ENCODE data around the gene PGBD1.
"Not testable (repeated sequence)": the region's sequence is repeated elsewhere in the genome, so short reads cannot be mapped to it uniquely, and the experiment has no call there.

Gene PGBD1

GRCh38 chr6:28311139-28311823, 29.9 kb downstream of the PGBD1 start:
- no peaks in the 10 kb centered on the region for H3K4me1 Mint-ChIP-seq
- H3K9me3 Mint-ChIP-seq = peaks cover 4% of the 10 kb centered on the region
- H3K27ac Mint-ChIP-seq = no peak overlapping the region
- H3K4me3 Mint-ChIP-seq = no peak overlapping the region
- DNase-seq (ENCODE audit: low spot score in 2 of 2) (no peak), ATAC-seq (no peak)
- no peaks in the 10 kb centered on the region for H3K36me3 Mint-ChIP-seq

DNA sequence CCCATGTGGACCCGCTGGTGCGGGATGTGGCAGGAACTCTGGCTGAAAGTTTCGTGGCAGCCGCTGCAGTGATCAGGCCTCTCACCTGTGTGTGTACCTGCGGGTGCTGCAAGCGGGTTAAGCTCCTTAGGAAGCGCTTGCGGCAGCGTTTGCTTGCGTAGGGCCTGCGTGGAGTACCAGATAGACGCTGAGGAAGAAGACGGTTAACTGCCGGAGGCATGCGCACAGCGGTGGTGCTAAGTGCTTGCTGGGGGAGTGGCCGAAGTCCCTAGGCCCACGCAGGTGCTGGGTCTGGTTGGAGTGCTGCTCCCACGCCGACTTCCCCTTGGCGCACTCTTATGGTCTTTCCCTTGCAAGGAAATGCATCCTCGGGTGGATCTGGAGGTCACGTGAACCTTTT, 31.6 kb downstream of the PGBD1 start:
- no peaks in the 10 kb centered on the region for H3K9me3 Mint-ChIP-seq
- H3K4me1 Mint-ChIP-seq = no peaks in the 10 kb centered on the region
- H3K4me3 Mint-ChIP-seq = no peak overlapping the region
- no peak overlapping the region for H3K27ac Mint-ChIP-seq
- no peaks in the 10 kb centered on the region for H3K36me3 Mint-ChIP-seq
- DNase-seq (ENCODE audit: low spot score in 2 of 2) (no peak), ATAC-seq (no peak)

GRCh38 chr6:28315628-28316027, 34.3 kb downstream of the PGBD1 start:
- ATAC-seq = no peak
- Mint-ChIP-seq H3K27ac (no peak overlapping the region), H3K36me3 (no peaks in the 10 kb centered on the region), H3K9me3 (no peaks in the 10 kb centered on the region), H3K4me3 (no peak overlapping the region), H3K4me1 (no peaks in the 10 kb centered on the region)
- DNase-seq (ENCODE audit: low spot score in 2 of 2) = no peak

- not testable (repeated sequence) for H3K27ac Mint-ChIP-seq; H3K9me3 Mint-ChIP-seq; DNase-seq (ENCODE audit: low spot score in 2 of 2); H3K4me1 Mint-ChIP-seq; H3K36me3 Mint-ChIP-seq; ATAC-seq; H3K4me3 Mint-ChIP-seq
Measured at GRCh38 chr6:28317866-28318265, 36.5 kb downstream of the PGBD1 start.

- ATAC-seq = no peak
- no peak for DNase-seq (ENCODE audit: low spot score in 2 of 2)
- Mint-ChIP-seq H3K36me3 (no peaks in the 10 kb centered on the region), H3K27ac (no peak overlapping the region), H3K4me3 (no peak overlapping the region), H3K4me1 (no peaks in the 10 kb centered on the region), H3K9me3 (peaks cover 16% of the 10 kb centered on the region)
Measured at GRCh38 chr6:28322661-28323060, 41.3 kb downstream of the PGBD1 start.

DNA sequence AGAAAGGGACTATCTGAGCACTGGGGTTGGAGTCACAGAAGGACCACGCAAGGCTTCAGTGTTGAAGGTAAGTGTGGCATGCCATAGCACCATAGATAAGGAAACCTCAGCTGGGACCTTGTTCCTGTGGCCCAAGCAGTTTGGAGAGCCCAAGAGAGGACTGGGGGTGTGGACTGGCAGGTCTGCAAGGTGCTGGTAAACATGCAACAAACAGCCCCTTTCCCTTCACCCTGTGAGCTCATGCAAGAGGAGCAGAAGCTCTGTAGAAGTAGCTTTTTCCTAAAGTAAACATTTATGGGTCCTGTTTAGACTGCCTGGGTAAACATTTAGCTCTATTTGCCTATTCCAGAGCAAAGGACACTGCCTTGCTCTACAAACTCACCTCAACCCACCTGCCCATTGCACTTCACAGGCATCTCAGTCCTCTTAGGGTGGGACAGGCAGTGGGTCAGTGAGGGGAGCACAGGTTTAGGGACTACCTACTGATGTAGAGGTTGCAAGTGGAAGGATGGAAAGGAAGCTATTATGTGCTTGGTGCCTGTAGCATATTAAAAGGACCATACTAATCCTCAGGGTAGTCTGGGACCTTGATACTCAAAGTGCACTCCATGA, 42.5 kb downstream of the PGBD1 start:
- Mint-ChIP-seq H3K9me3 (peaks cover 21% of the 10 kb centered on the region), H3K27ac (no peak overlapping the region), H3K4me1 (no peaks in the 10 kb centered on the region), H3K36me3 (no peaks in the 10 kb centered on the region), H3K4me3 (no peak overlapping the region)
- DNase-seq (ENCODE audit: low spot score in 2 of 2) (no peak), ATAC-seq (no peak)

DNA sequence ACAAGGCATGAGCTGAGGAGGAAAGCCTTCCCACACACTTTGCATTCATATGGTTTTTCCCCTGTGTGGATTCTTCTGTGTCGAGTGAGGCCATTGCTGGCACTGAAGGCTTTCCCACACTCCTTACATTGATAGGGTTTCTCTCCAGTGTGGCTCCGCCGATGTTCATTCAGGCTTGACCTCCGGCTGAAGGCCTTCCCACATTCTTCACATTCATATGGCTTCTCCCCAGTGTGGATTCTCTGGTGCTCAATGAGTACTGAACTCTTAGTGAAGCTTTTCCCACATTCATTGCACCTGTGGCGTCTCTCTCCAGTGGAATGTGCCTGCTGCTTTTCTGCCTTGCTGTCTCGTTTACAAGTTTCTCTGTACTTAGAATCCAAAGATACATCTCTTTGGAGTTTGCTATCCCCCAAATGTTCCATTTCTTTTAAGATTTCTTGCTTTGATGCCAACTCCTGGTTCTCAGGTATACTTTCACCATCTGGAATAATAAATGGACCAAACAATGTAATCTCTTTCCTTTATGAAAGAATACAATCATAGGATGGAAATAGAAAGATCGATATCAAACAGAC, 45.1 kb downstream of the PGBD1 start:
- no peaks in the 10 kb centered on the region for H3K4me1 Mint-ChIP-seq
- H3K27ac Mint-ChIP-seq = no peak overlapping the region
- peaks cover 22% of the 10 kb centered on the region for H3K9me3 Mint-ChIP-seq
- H3K36me3 Mint-ChIP-seq = no peaks in the 10 kb centered on the region
- DNase-seq (ENCODE audit: low spot score in 2 of 2) (no peak), ATAC-seq (no peak)
- no peak overlapping the region for H3K4me3 Mint-ChIP-seq

DNA sequence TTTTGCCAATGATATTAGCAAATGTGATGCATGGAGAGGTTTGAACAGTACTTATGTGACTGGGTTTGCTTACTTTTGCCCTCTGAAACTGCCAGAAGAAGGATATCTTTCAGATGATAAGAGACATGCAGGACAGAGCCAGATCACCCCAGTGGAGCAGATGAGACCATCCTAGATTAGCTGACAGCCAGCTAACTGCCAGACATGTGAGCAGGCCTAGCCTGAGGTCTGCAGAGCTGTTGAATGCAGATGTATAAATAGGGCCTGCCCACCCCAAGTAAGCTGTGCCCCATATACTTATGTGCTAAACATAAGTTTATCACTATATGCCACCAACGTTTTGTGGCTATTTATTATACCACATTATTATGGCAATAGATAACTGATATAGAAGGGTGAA, 48.7 kb downstream of the PGBD1 start:
- Mint-ChIP-seq H3K4me3 (no peak overlapping the region), H3K9me3 (peaks cover 18% of the 10 kb centered on the region), H3K36me3 (no peaks in the 10 kb centered on the region), H3K4me1 (peaks cover 16% of the 10 kb centered on the region), H3K27ac (no peak overlapping the region)
- ATAC-seq (no peak), DNase-seq (ENCODE audit: low spot score in 2 of 2) (no peak)

DNA sequence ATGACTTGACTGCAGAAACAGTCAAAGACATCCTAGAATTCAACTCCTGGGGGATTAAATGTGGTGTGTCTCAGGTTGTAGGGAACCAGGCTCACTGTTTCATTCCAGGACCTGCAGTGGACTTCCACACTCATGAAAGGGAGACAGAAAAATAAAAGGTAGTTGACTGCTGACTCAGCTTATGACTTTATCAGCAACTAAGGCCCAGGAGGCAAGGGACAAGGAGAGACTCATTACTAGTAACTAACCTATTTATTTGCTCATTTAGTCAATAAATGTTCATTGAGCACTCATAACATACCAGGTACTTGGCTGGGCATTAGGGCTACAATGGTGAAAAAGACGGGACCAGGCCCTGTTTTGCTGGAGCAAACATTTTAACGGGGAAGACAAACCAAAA, 51.7 kb downstream of the PGBD1 start:
- DNase-seq (ENCODE audit: low spot score in 2 of 2) (no peak), ATAC-seq (no peak)
- H3K4me3 Mint-ChIP-seq = no peak overlapping the region
- H3K27ac Mint-ChIP-seq = no peak overlapping the region
- H3K4me1 Mint-ChIP-seq = peaks cover 17% of the 10 kb centered on the region
- H3K36me3 Mint-ChIP-seq = no peaks in the 10 kb centered on the region
- peaks cover 4% of the 10 kb centered on the region for H3K9me3 Mint-ChIP-seq

DNA sequence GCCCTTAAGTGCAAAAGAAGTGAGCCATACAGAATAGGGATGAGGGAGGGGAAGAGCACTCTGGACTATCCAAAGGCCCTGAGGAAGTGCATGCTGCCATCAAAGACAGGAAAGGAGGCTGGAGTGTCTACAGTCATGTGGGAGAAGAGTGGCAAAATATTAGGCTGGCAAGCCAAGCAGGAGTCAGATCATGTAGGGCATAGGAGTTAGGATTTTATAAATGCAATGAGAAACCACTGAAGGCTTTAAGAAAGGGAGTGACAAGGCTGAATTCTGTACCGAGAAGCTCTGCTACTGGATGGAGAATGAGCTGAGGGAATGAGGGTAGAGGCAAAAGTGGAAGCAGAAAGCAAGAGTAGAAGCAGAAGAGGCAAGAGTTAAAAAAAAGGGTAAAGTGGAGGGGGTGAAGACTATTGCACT, 52.2 kb downstream of the PGBD1 start:
- peaks cover 17% of the 10 kb centered on the region for H3K4me1 Mint-ChIP-seq
- no peak for ATAC-seq
- no peak overlapping the region for H3K27ac Mint-ChIP-seq
- no peak overlapping the region for H3K4me3 Mint-ChIP-seq
- no peaks in the 10 kb centered on the region for H3K36me3 Mint-ChIP-seq
- H3K9me3 Mint-ChIP-seq = peaks cover 4% of the 10 kb centered on the region
- DNase-seq (ENCODE audit: low spot score in 2 of 2) = no peak

GRCh38 chr6:28334286-28335039, 53.1 kb downstream of the PGBD1 start:
- ATAC-seq = no peak
- Mint-ChIP-seq H3K27ac (no peak overlapping the region), H3K4me3 (no peak overlapping the region), H3K9me3 (no peaks in the 10 kb centered on the region), H3K36me3 (no peaks in the 10 kb centered on the region), H3K4me1 (peaks cover 17% of the 10 kb centered on the region)
- DNase-seq (ENCODE audit: low spot score in 2 of 2) = no peak

- H3K4me3 Mint-ChIP-seq = no peak overlapping the region
- H3K27ac Mint-ChIP-seq = no peak overlapping the region
- peaks cover 17% of the 10 kb centered on the region for H3K4me1 Mint-ChIP-seq
- H3K9me3 Mint-ChIP-seq = peaks cover under 1% of the 10 kb centered on the region
- DNase-seq (ENCODE audit: low spot score in 2 of 2) (peak in 1 of 2 donors; percentile 82), ATAC-seq (no peak)
- H3K36me3 Mint-ChIP-seq = no peaks in the 10 kb centered on the region
Measured at GRCh38 chr6:28335040-28335563, 53.7 kb downstream of the PGBD1 start.

- Mint-ChIP-seq H3K4me3 (no peak within 1 kb of the TSS), H3K4me1 (peaks cover 17% of the 10 kb centered on the region), H3K27ac (no peak within 1 kb of the TSS), H3K9me3 (peaks cover 6% of the 10 kb centered on the region), H3K36me3 (no peaks in the 10 kb centered on the region)
- DNase-seq (ENCODE audit: low spot score in 2 of 2) = peak; percentile 50 to 83
- ATAC-seq = peak; percentile 93
Measured at GRCh38 chr6:28335564-28336283, 54.4 kb downstream of the PGBD1 start, which contains the start of gene ZSCAN31. Gene ZSCAN31, minus strand, starts transcription at chr6:28336148. Its CDS starts 6,465 bp downstream, at chr6:28329683.

DNA sequence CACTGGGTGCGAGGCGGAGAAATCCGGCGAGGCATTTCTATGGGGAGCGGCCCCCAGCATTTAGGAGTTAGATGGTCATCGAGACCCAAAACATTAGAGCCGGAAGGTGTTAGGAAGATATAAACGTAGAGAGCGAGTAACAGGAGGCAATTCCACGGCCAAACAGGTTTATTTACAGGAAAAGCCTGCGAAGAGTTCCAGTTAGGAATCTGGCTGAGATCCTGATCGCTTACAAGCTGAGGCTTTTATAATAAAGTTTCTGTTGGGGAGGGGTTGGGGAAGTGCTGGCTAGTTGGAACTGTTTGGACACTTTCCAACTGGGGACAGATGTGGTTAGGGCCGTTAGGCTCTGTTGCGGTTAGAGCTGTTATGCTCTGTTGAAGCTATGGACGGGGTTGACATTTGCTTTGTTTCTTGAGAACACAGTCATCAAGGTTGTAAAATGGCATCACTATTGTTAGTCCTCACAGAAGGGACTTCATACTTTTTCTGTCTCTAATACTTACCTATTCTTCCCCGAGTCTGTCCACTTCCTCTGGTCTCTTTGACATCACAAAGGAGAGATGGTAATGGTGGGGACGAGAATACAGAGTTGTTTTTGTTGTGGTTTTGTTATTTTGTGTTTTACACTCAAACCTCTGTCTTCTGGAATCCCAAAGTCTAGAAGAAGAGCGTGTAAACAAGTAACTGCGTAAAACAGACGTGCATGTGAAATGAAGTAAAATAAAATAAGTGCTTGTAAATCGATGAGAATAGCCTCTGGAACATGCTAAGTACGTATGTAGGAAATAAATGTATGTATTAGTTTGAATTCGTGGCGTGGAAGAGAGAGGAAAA, 55.1 kb downstream of the PGBD1 start:
- H3K4me3 Mint-ChIP-seq = no peak overlapping the region
- ATAC-seq = peak; percentile 66

More for the DNA sequence above, 55.1 kb downstream of the PGBD1 start:
- Mint-ChIP-seq H3K27ac (no peak overlapping the region), H3K4me1 (peaks cover 17% of the 10 kb centered on the region), H3K9me3 (peaks cover 9% of the 10 kb centered on the region), H3K36me3 (no peaks in the 10 kb centered on the region)
- DNase-seq (ENCODE audit: low spot score in 2 of 2) = no peak

Data from stimulated activated effector memory CD8-positive, alpha-beta T cell treated with anti-CD3 and anti-CD28 coated beads, Interleukin-12 subunit alpha, Interleukin-12 subunit beta, amount 100 ng/mL, for 72 hours (primary cell).